H1 (cell line): Measurements from ENCODE around the gene CMBL. TPM values are rescaled to one million over a fixed set of nuclear protein-coding genes. Genes with fewer than 3 reads are reported as not detected.

Experiments used
- BACH1 ChIP-seq: IDR thresholded peaks from 2 replicates; pipeline ENCODE4 v1.6.1; 2012; ENCODE audit warnings: low read length, improper control_type of control experiment
- BCL11A ChIP-seq, 2 experiments: IDR thresholded peaks; one replicate each; pipeline ENCODE4 v1.6.1; 2011; ENCODE audit warnings: low read depth in 2 of 2, low read length in 2 of 2, mild to moderate bottlenecking in 2 of 2
- SIN3A ChIP-seq, 2 experiments: IDR thresholded peaks in 1 of 2; conservative IDR thresholded peaks in 1 of 2; 2 replicates each; pipeline ENCODE4 v1.6.1; 2011 to 2012; ENCODE audit warnings: low read length in 2 of 2, improper control_type of control experiment in 1 of 2, low read depth in 1 of 2, mild to moderate bottlenecking in 1 of 2
- USF2 ChIP-seq: IDR thresholded peaks from 2 replicates; pipeline ENCODE4 v1.6.1; 2011; ENCODE audit warnings: low read length, improper control_type of control experiment
- polyA plus RNA-seq, 7 experiments: library from polyadenylated mRNA; depleted of rRNA in 3 of 7; stranded (reverse) in 5 of 7; unstranded in 2 of 7; fragments of >200 nt in 5 of 7; fragments of 200-250 nt in 2 of 7; gene quantifications; 1 replicate in 5 of 7; 2 replicates in 1 of 7; 4 replicates in 1 of 7; pipeline versions ENCODE4 v1.2.1 to v1.2.3, GENCODE V29; 2011 to 2013; ENCODE audit warnings: missing spikeins in 2 of 7, mixed read lengths in 2 of 7
- total RNA-seq: library from RNA; stranded (reverse); fragmentation: NEBNext Ultra II Directional; extraction: Animal tissue kit (Norgen Biotek cat#: 25700); gene quantifications from 2 replicates; pipeline ENCODE4 v1.2.1, GENCODE V29; 2021

The CMBL gene
- total and polyA plus RNA-seq, 2 of the 8 experiments (the other 6 are each of a cell fraction or from before 2014, with no cell fraction given): 27.9 to 32.1 TPM

- no peak for TF ChIP-seq USF2
- no peak for TF ChIP-seq BACH1
- peak in 1 of 2 experiments; percentile 40; a peak in 2 of 4 replicates for TF ChIP-seq SIN3A (conservative IDR thresholded peaks at IDR 0.05 in 1 of 2, IDR thresholded peaks at IDR 0.05 in 1 of 2; ENCODE audit: low read depth in 1 of 2, low read length in 2 of 2)
- no peak for TF ChIP-seq BCL11A (IDR thresholded peaks at IDR 0.05; ENCODE audit: low read depth in 2 of 2, low read length in 2 of 2)
Measured at GRCh38 chr5:10354048-10354872, 46.6 kb upstream of the CMBL start (continued).
